Activated naive CD8-positive, alpha-beta T cell (primary cell): ENCODE data around the gene MYH4.

Experiments used
- H3K27ac Mint-ChIP-seq: one replicate; pipeline ENCODE4 v1.8.0; 2021; ENCODE audit warnings: mixed read lengths
- H3K27me3 Mint-ChIP-seq: one replicate; pipeline ENCODE4 v1.8.0; 2021; ENCODE audit warnings: mixed read lengths
- H3K36me3 Mint-ChIP-seq: one replicate; pipeline ENCODE4 v1.8.0; 2021; ENCODE audit warnings: mixed read lengths
- H3K4me1 Mint-ChIP-seq: one replicate; pipeline ENCODE4 v1.8.0; 2021; ENCODE audit warnings: low read depth, mixed read lengths
- H3K4me3 Mint-ChIP-seq: one replicate; pipeline ENCODE4 v1.8.0; 2021; ENCODE audit warnings: mild to moderate bottlenecking, mixed read lengths
- H3K9me3 Mint-ChIP-seq: one replicate; pipeline ENCODE4 v1.8.0; 2021; ENCODE audit warnings: low read depth, mixed read lengths

MYH4 gene

DNA sequence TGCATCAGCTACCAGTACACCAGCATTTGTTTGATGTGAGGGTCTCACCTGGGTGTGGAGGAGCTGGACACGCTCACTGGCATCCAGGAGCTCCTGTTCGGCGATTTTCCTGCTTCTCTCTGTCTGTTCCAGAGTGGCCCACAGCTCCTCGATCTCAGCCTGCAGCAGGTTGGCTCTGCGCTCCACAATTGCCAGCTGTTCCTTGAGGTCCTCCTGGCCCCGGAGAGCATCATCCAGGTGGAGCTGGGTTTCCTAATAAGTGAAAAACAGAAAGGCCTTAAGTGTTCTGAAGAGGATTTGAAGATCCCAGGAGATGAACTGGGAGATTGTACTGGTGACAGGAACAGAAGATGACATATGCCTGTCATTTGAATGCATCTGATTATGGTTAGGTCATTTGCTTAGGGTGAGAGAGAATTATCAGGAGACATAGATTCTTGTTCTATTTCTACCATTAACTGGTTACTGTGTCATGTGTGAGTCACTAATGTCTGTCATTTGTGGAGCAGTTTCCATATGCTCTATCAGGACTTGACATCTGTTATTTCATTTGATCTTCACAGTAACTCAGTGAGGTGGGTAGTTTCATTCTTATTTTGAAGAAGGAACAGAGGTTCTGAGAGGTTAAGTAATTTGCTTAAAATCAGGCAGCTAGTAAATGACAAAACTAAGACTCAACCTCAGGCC is 75.0 kb downstream of the MYH4 start:
- Mint-ChIP-seq H3K36me3 (no peaks in the 10 kb centered on the region), H3K27ac (no peak overlapping the region), H3K9me3 (no peaks in the 10 kb centered on the region), H3K27me3 (peaks cover 10% of the 10 kb centered on the region), H3K4me1 (no peaks in the 10 kb centered on the region), H3K4me3 (no peak overlapping the region)
